Right lobe of liver (tissue), 6 donors: ENCODE results near the gene RBM39. TPM values are rescaled to one million over a fixed set of nuclear protein-coding genes. Genes with fewer than 3 reads are reported as not detected.

Source experiments
- ATAC-seq, 4 donors: fragments of 200-7000 bp; cut with Tn5 transposase; one replicate each; pipeline ENCODE4 v1.9.1; 2020; ENCODE audit warnings: mild to moderate bottlenecking in 4 of 4, moderate library complexity in 4 of 4
- DNase-seq, 3 donors: peaks; one replicate each; pipeline ENCODE4 v3.0.0-alpha.2; 2020
- H3K27ac ChIP-seq, 3 donors: fragments of 200-600 bp; one replicate each; pipeline ENCODE4 v1.8.0; 2022
- H3K27me3 ChIP-seq, 2 donors: fragments of 200-600 bp; one replicate each; pipeline ENCODE4 v1.8.0; 2022
- H3K36me3 ChIP-seq, 4 donors: fragments of 200-600 bp; sonication (generic) in 1 of 4; one replicate each; pipeline versions ENCODE4 v1.5.1 to v1.8.0; 2017 to 2022; ENCODE audit warnings: control low read depth in 1 of 4
- H3K4me1 ChIP-seq, 4 donors: fragments of 200-600 bp; sonication (generic) in 1 of 4; one replicate each; pipeline versions ENCODE4 v1.5.1 to v1.8.0; 2017 to 2022; ENCODE audit warnings: control low read depth in 1 of 4
- H3K4me3 ChIP-seq, 3 donors: fragments of 200-600 bp; one replicate each; pipeline ENCODE4 v1.8.0; 2022
- H3K9me3 ChIP-seq, 4 donors: fragments of 200-600 bp; sonication (generic) in 1 of 4; one replicate each; pipeline versions ENCODE4 v1.5.1 to v1.8.0; 2017 to 2022; ENCODE audit warnings: control low read depth in 1 of 4
- POLR2A ChIP-seq: fragments of 450-650 bp; IDR thresholded peaks from one replicate; pipeline ENCODE4 v1.6.1; 2017; ENCODE audit warnings: antibody characterized with exemption, mild to moderate bottlenecking
- WGBS: methylation state at CpG from one replicate; pipeline ENCODE4 v1.1.6; 2018; ENCODE audit warnings: low coverage, low lambda C conversion rate; ENCODE audit not compliant: insufficient coverage; ENCODE audit errors: missing lambda C conversion rate; 5-methylcytosine and 5-hydroxymethylcytosine counted together
- intact Hi-C, 2 donors: fragments of 100-400 bp; cut with DNase I; formaldehyde crosslinking; loops; one replicate each; pipeline versions ENCODE4 v1.11.2 to v1.14.1; 2022
- small RNA-seq, 2 experiments: library from RNA; depleted of rRNA; stranded (forward); fragments of <200 nt; gene quantifications; one replicate each; pipeline ENCODE3, GENCODE V24; 2016
- total RNA-seq, 6 experiments: library from RNA; depleted of rRNA in 2 of 6; stranded (reverse); fragments of >200 nt in 2 of 6; fragmentation: NEBNext Ultra II Directional in 3 of 6; extraction: Animal tissue kit (Norgen Biotek cat#: 25700) in 3 of 6; gene quantifications; one replicate each; pipeline versions ENCODE4 v1.1.0 to v1.2.4, GENCODE V29; 2016 to 2023
- TF ChIP-seq, protein P1 (sequence below), 4 donors: fragments of 200-600 bp in 3 of 4; fragments of 450-650 bp in 1 of 4; IDR thresholded peaks; one replicate each; pipeline versions ENCODE4 v1.5.1 to v1.8.0; 2016 to 2022; ENCODE audit warnings: antibody characterized with exemption in 4 of 4, mild to moderate bottlenecking in 2 of 4
- donor health status: DM: no; HTN: yes; CAD: no.
- donor health status: DM: no; HTN: no; CAD: no.
- donor health status: DM: no; HTN: no; CAD: no.
- donor health status: DM: no; HTN: yes; CAD: no.
- donor health status: DM: no; HTN: yes; CAD: no.

The RBM39 gene
- total RNA-seq, 6 experiments from 2014 or later: 86.4 to 166 (median 120) TPM

GRCh38 chr20:35653893-35654292 lies 88.2 kb downstream of the RBM39 start:
- TF ChIP-seq, protein P1, sequence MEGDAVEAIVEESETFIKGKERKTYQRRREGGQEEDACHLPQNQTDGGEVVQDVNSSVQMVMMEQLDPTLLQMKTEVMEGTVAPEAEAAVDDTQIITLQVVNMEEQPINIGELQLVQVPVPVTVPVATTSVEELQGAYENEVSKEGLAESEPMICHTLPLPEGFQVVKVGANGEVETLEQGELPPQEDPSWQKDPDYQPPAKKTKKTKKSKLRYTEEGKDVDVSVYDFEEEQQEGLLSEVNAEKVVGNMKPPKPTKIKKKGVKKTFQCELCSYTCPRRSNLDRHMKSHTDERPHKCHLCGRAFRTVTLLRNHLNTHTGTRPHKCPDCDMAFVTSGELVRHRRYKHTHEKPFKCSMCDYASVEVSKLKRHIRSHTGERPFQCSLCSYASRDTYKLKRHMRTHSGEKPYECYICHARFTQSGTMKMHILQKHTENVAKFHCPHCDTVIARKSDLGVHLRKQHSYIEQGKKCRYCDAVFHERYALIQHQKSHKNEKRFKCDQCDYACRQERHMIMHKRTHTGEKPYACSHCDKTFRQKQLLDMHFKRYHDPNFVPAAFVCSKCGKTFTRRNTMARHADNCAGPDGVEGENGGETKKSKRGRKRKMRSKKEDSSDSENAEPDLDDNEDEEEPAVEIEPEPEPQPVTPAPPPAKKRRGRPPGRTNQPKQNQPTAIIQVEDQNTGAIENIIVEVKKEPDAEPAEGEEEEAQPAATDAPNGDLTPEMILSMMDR (IDR thresholded peaks at IDR 0.05): no peak
- no peak for TF ChIP-seq POLR2A
- WGBS: 86% methylated on average over 4 of the region's 4 CpGs
- no peaks in the 10 kb centered on the region for H3K27me3 ChIP-seq
- intact Hi-C loops: no loop called here
- ATAC-seq (no peak), DNase-seq (no peak)
- H3K4me1 ChIP-seq: peaks cover 0 to 23% (median 4%) of the 10 kb centered on the region in 4 donors
- no peak overlapping the region for H3K27ac ChIP-seq
- peaks cover 0 to 27% (median 3%) of the 10 kb centered on the region in 4 donors for H3K36me3 ChIP-seq
- no peak overlapping the region for H3K4me3 ChIP-seq
- no peaks in the 10 kb centered on the region for H3K9me3 ChIP-seq

Small RNA genes within 50 kb of the gene (small RNA-seq; reads per million reads assigned to genes)
- 0 reads per million in 2 experiments for gene RF00026

Other genes starting within 250 kb of the RBM39 start
- not detected for gene C20orf173, start 212.6 kb downstream of the RBM39 start, total RNA-seq
- 100 to 1,000 TPM in 4 of 6 experiments, 10 to 100 TPM in 2; 82.7 to 129 (median 112) TPM for gene ERGIC3, start 200.2 kb downstream of the RBM39 start, total RNA-seq
- gene SPAG4, start 126.4 kb downstream of the RBM39 start, total RNA-seq: 10 to 100 TPM in 1 of 6 experiments, 1 to 10 TPM in 5; 1.7 to 13.8 (median 3.6) TPM
- gene CPNE1, start 77.4 kb downstream of the RBM39 start, total RNA-seq: 10 to 100 TPM; 35.5 to 72.0 (median 53.3) TPM
- gene RBM12, start 77.4 kb downstream of the RBM39 start, total RNA-seq: 10 to 100 TPM; 13.3 to 32.8 (median 21.0) TPM
- 10 to 100 TPM; 30.9 to 63.7 (median 44.3) TPM for gene NFS1, start 42.9 kb downstream of the RBM39 start, total RNA-seq
- 100 to 1,000 TPM in 2 of 6 experiments, 10 to 100 TPM in 4; 70.4 to 209 (median 84.8) TPM for gene ROMO1, start 42.9 kb downstream of the RBM39 start, total RNA-seq
- 10 to 100 TPM in 5 of 6 experiments, 1 to 10 TPM in 1; 9.3 to 16.7 (median 14.5) TPM for gene PHF20, start 29.8 kb upstream of the RBM39 start, total RNA-seq
- gene SCAND1, start 212.2 kb upstream of the RBM39 start, total RNA-seq: 100 to 1,000 TPM in 2 of 6 experiments, 10 to 100 TPM in 4; 35.5 to 106 (median 43.8) TPM
- 1 to 10 TPM; 1.6 to 2.2 (median 1.9) TPM for gene CNBD2, start 226.3 kb upstream of the RBM39 start, total RNA-seq